Liver (tissue), 3 donors: Measurements from ENCODE around the gene TBL1Y.

Experiments
- CTCF ChIP-seq: fragments of 150-350 bp; IDR thresholded peaks from 2 replicates; pipeline ENCODE4 v1.5.1; 2017; ENCODE audit warnings: improper control_type of control experiment, low read depth, low read length; ENCODE audit not compliant: missing input control
- EGR1 ChIP-seq, 2 donors: IDR thresholded peaks; 2 replicates each; pipeline ENCODE4 v1.6.1; 2016 to 2018; ENCODE audit warnings: antibody characterized with exemption in 2 of 2, low read depth in 2 of 2
- JUND ChIP-seq, 2 donors: IDR thresholded peaks; 2 replicates each; pipeline ENCODE4 v1.6.1; 2016; ENCODE audit warnings: antibody characterized with exemption in 2 of 2
- TF ChIP-seq, protein P1 (sequence below): IDR thresholded peaks from 2 replicates; pipeline ENCODE4 v1.6.1; 2016; ENCODE audit warnings: antibody characterized with exemption
- TF ChIP-seq, protein P2 (sequence below): IDR thresholded peaks from 2 replicates; pipeline ENCODE4 v1.6.1; 2016; ENCODE audit warnings: antibody characterized with exemption
- donor health status: healthy.
- donor health status: healthy.

DNA sequence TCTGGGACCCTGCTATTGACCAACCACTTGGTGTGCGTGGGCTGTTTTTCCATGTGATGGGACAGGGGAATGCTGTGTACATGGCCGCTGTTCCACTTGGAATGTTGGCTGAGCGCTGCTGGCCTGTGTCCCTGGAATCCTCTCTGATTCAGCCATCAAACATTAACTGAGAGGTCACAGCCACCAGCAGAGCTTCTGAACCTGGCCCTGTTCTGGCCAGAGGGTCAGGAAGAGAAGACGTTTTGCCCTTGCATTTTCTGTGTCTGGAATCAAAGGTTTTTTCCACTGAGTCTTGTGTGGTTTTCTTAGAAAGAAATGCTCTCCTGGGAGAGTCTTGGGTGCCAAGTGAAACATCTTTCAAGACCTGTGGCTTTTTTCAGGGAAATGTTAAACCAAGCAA lies 85.5 kb downstream of the TBL1Y start:
- TF ChIP-seq CTCF (no peak), EGR1 (IDR thresholded peaks at IDR 0.05; ENCODE audit: low read depth in 2 of 2) (no peak), JUND (IDR thresholded peaks at IDR 0.05) (no peak)
- TF ChIP-seq, protein P1, sequence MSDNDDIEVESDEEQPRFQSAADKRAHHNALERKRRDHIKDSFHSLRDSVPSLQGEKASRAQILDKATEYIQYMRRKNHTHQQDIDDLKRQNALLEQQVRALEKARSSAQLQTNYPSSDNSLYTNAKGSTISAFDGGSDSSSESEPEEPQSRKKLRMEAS = no peak
- TF ChIP-seq, protein P2, sequence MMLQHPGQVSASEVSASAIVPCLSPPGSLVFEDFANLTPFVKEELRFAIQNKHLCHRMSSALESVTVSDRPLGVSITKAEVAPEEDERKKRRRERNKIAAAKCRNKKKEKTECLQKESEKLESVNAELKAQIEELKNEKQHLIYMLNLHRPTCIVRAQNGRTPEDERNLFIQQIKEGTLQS = no peak
